IMR-90 (cell line): Measurements from ENCODE around the gene CAMK4. TPM values are rescaled to one million over a fixed set of nuclear protein-coding genes. Genes with fewer than 3 reads are reported as not detected.

Experiments used
- ATAC-seq: fragments of 200-7000 bp; cut with Tn5 transposase; 2 replicates; pipeline ENCODE4 v1.9.1; 2020; ENCODE audit warnings: low read depth, mild to moderate bottlenecking, moderate library complexity
- BruUV-seq: library from RNA; stranded (reverse); fragments of 400-500 nt; replicated peaks from 2 replicates; lab custom pipeline; 2021; lab: Mats Ljungman, UMichigan
- CTCF ChIA-PET: fragments of 300-600 bp; formaldehyde crosslinking; extraction: SDS; loops from one replicate; lab custom pipeline; 2021; ENCODE audit warnings: antibody characterized with exemption; lab: Yijun Ruan, JAX
- POLR2A ChIA-PET: fragments of 300-600 bp; sonication (Branson Sonifier 250); formaldehyde crosslinking; loops from one replicate; lab custom pipeline; 2022; ENCODE audit warnings: antibody characterized with exemption; ENCODE audit not compliant: unreplicated experiment; lab: Charles Lee
- DNase-seq: peaks from one replicate; pipeline ENCODE4 v3.0.0; 2013
- H2AFZ ChIP-seq: replicated peaks from 2 replicates; pipeline ENCODE3; 2013; ENCODE audit warnings: low read length, mild to moderate bottlenecking; ENCODE audit not compliant: poor library complexity
- H2AK5ac ChIP-seq: 2 replicates; pipeline ENCODE4 v1.6.1; 2013; ENCODE audit warnings: low read depth, low read length, inconsistent platforms
- H2AK9ac ChIP-seq: replicated peaks from 2 replicates; pipeline ENCODE3; 2013; ENCODE audit warnings: mild to moderate bottlenecking, low read depth, low read length, moderate library complexity; ENCODE audit not compliant: poor library complexity
- H2BK120ac ChIP-seq: 2 replicates; pipeline ENCODE4 v1.6.1; 2013; ENCODE audit warnings: low read depth, low read length, inconsistent platforms
- H2BK15ac ChIP-seq: 3 replicates; pipeline ENCODE4 v1.6.1; 2013; ENCODE audit warnings: low read depth, low read length, inconsistent platforms
- H2BK20ac ChIP-seq: 2 replicates; pipeline ENCODE4 v1.6.1; 2013; ENCODE audit warnings: low read depth, mild to moderate bottlenecking, inconsistent platforms, low read length, moderate library complexity
- H2BK5ac ChIP-seq: 2 replicates; pipeline ENCODE4 v1.6.1; 2013; ENCODE audit warnings: mild to moderate bottlenecking, low read depth, low read length, inconsistent platforms; ENCODE audit not compliant: poor library complexity, severe bottlenecking
- H3K14ac ChIP-seq: replicated peaks from 2 replicates; pipeline ENCODE4 v1.6.1; 2013; ENCODE audit warnings: low read depth, low read length, inconsistent platforms
- H3K18ac ChIP-seq: 2 replicates; pipeline ENCODE4 v1.6.1; 2013; ENCODE audit warnings: low read depth, low read length, control low read depth
- H3K23ac ChIP-seq: 2 replicates; pipeline ENCODE4 v1.6.1; 2013; ENCODE audit warnings: low read depth, low read length, inconsistent platforms
- H3K27ac ChIP-seq: 2 replicates; pipeline ENCODE4 v1.5.1; 2013; ENCODE audit warnings: mild to moderate bottlenecking, control low read depth, low read length; ENCODE audit not compliant: insufficient read depth
- H3K27me3 ChIP-seq: 2 replicates; pipeline ENCODE4 v1.6.1; 2013; ENCODE audit warnings: low read length; ENCODE audit not compliant: control insufficient read depth, insufficient read depth
- H3K36me3 ChIP-seq: 2 replicates; pipeline ENCODE4 v1.6.1; 2013; ENCODE audit warnings: low read length, mixed read lengths; ENCODE audit not compliant: control insufficient read depth, insufficient read depth
- H3K4ac ChIP-seq: 2 replicates; pipeline ENCODE4 v1.6.1; 2013; ENCODE audit warnings: low read depth, low read length, inconsistent platforms
- H3K4me1 ChIP-seq: 2 replicates; pipeline ENCODE4 v1.6.1; 2013; ENCODE audit warnings: low read length, mixed read lengths; ENCODE audit not compliant: control insufficient read depth, insufficient read depth
- H3K4me2 ChIP-seq: 2 replicates; pipeline ENCODE4 v1.6.1; 2013; ENCODE audit warnings: low read depth, mild to moderate bottlenecking, control low read depth, low read length, moderate library complexity
- H3K4me3 ChIP-seq: 2 replicates; pipeline ENCODE4 v1.5.1; 2013; ENCODE audit warnings: low read depth, mild to moderate bottlenecking, control low read depth, low read length, moderate library complexity; ENCODE audit not compliant: insufficient read depth
- H3K56ac ChIP-seq: 2 replicates; pipeline ENCODE4 v1.6.1; 2013; ENCODE audit warnings: low read length, inconsistent platforms; ENCODE audit not compliant: insufficient read depth; ENCODE audit errors: extremely low read depth
- H3K79me1 ChIP-seq, 2 experiments: 2 replicates each; pipeline ENCODE4 v1.6.1; 2013; ENCODE audit warnings: low read length in 2 of 2, inconsistent platforms in 1 of 2, low read depth in 1 of 2
- H3K9ac ChIP-seq: 2 replicates; pipeline ENCODE4 v1.6.1; 2013; ENCODE audit warnings: low read depth, low read length, control low read depth
- H3K9me1 ChIP-seq: 2 replicates; pipeline ENCODE4 v1.6.1; 2013; ENCODE audit warnings: low read length, inconsistent platforms; ENCODE audit not compliant: insufficient read depth
- H3K9me3 ChIP-seq: 2 replicates; pipeline ENCODE4 v1.6.1; 2013; ENCODE audit warnings: low read length; ENCODE audit not compliant: control insufficient read depth, insufficient read depth
- H4K20me1 ChIP-seq: 2 replicates; pipeline ENCODE4 v1.6.1; 2013; ENCODE audit warnings: low read length, inconsistent platforms; ENCODE audit not compliant: insufficient read depth
- H4K5ac ChIP-seq: 2 replicates; pipeline ENCODE4 v1.6.1; 2013; ENCODE audit warnings: mild to moderate bottlenecking, low read depth, low read length, control low read depth
- H4K8ac ChIP-seq, 2 experiments: 2 replicates each; pipeline ENCODE4 v1.6.1; 2013; ENCODE audit warnings: low read depth in 2 of 2, low read length in 2 of 2, control low read depth in 1 of 2, inconsistent platforms in 1 of 2
- H4K91ac ChIP-seq: 2 replicates; pipeline ENCODE4 v1.6.1; 2013; ENCODE audit warnings: low read depth, low read length, inconsistent platforms; ENCODE audit not compliant: insufficient read depth
- BHLHE40 ChIP-seq: fragments of 150-350 bp; IDR thresholded peaks from 2 replicates; pipeline ENCODE4 v1.6.1; 2016; ENCODE audit warnings: mild to moderate bottlenecking, low read depth, low read length
- POLR2A ChIP-seq: IDR thresholded peaks from 2 replicates; pipeline ENCODE4 v1.6.1; 2012; ENCODE audit warnings: mild to moderate bottlenecking, low read depth, low read length
- RAD21 ChIP-seq: IDR thresholded peaks from 2 replicates; pipeline ENCODE4 v1.6.1; 2012; ENCODE audit warnings: low read length, improper control_type of control experiment
- dilution Hi-C: fragments of 300-500 bp; cut with HindIII; formaldehyde crosslinking; loops from one replicate; pipeline ENCODE4 v1.14.3; 2018; ENCODE audit warnings: low sequenced_read_pairs; ENCODE audit not compliant: unreplicated experiment
- in situ Hi-C: fragments of 300-500 bp; cut with MboI; formaldehyde crosslinking; loops from 3 replicates; pipeline ENCODE4 v1.14.3; 2019; ENCODE audit warnings: low sequenced_read_pairs, inconsistent platforms, mixed read lengths
- intact Hi-C: fragments of 100-400 bp; cut with micrococcal nuclease; formaldehyde crosslinking; loops from 2 replicates; pipeline ENCODE4 v1.10.0; 2022
- polyA plus RNA-seq, 3 experiments: library from polyadenylated mRNA; depleted of rRNA; stranded (reverse); fragments of >200 nt; gene quantifications; 2 replicates each; pipeline ENCODE4 v1.2.3, GENCODE V29; 2012; ENCODE audit warnings: low replicate concordance in 1 of 3
- total RNA-seq: library from RNA; depleted of rRNA; stranded (reverse); fragments of >200 nt; gene quantifications from 2 replicates; pipeline ENCODE4 v1.2.3, GENCODE V29; 2012

Gene CAMK4
- total and polyA plus RNA-seq, 2 of the 4 experiments (the other 2 are of a cell fraction) = 3.7 to 4.8 TPM

- Histone ChIP-seq H3K4me3 (no peak overlapping the region), H3K4me2 (no peak overlapping the region), H2BK5ac (no peak overlapping the region), H3K18ac (no peak overlapping the region), H2AK5ac (no peak overlapping the region), H3K14ac (no peak overlapping the region), H2BK120ac (no peak overlapping the region), H4K91ac (no peak overlapping the region), H3K4me1 (no peaks in the 10 kb centered on the region), H3K79me1 (no peaks in the 10 kb centered on the region), H3K27me3 (no peaks in the 10 kb centered on the region), H4K20me1 (no peaks in the 10 kb centered on the region), H2AFZ (no peak overlapping the region), H3K9me3 (no peaks in the 10 kb centered on the region), H4K5ac (no peak overlapping the region), H4K8ac (no peak overlapping the region), H2AK9ac (no peak overlapping the region), H3K27ac (no peak overlapping the region), H3K4ac (no peak overlapping the region), H2BK20ac (no peak overlapping the region), H3K23ac (no peak overlapping the region), H3K36me3 (no peaks in the 10 kb centered on the region), H2BK15ac (no peak overlapping the region), H3K9me1 (no peaks in the 10 kb centered on the region), H3K9ac (no peak overlapping the region), H3K56ac (no peak overlapping the region)
- intact Hi-C loops = loop anchor here (5.0 kb wide), 1 partner anchor 306 kb away; no protein-coding TSS in a partner anchor
- POLR2A ChIA-PET = no interaction called here
- TF ChIP-seq POLR2A = no peak
- TF ChIP-seq RAD21 = no peak
- TF ChIP-seq BHLHE40 = no peak
- in situ Hi-C loops = loop anchor here (10.0 to 25.0 kb wide), 2 partner anchors 299 to 701 kb away; no protein-coding TSS in a partner anchor
- dilution Hi-C loops = no loop called here
- BruUV-seq = no TSS peak
- ATAC-seq (no peak), DNase-seq (no peak)
- CTCF ChIA-PET = no interaction called here
Observed at GRCh38 chr5:111463311-111463710, 239.1 kb downstream of the CAMK4 start.
